Measurements from ENCODE around the gene CLEC19A. TPM values are rescaled to one million over a fixed set of nuclear protein-coding genes. Genes with fewer than 3 reads are reported as not detected.
"Not testable (repeated sequence)": the region's sequence is repeated elsewhere in the genome, so short reads cannot be mapped to it uniquely, and the experiment has no call there.

The CLEC19A gene
- total RNA-seq, 1 donor from 2014 or later, result not detected

DNA sequence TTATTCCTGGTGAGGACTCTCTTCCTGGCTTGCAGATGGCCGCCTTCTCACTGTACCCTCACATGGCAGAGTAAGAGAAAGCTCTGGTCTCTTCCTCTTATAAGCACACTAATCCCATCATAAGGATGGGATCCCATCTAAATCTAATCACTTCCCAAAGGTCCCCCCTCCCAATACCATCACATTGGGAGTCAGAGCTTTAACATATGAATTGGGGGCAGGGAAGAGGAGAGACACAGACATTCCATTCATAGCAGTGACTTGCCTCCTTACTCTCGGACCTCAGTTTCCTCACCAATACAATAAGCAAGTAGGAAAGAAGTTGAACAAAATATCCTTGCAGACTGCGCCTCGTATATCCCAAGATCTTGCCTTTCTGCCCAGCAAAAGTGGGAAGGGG is 1.7 kb downstream of the CLEC19A start:
- no peak for DNase-seq

DNA sequence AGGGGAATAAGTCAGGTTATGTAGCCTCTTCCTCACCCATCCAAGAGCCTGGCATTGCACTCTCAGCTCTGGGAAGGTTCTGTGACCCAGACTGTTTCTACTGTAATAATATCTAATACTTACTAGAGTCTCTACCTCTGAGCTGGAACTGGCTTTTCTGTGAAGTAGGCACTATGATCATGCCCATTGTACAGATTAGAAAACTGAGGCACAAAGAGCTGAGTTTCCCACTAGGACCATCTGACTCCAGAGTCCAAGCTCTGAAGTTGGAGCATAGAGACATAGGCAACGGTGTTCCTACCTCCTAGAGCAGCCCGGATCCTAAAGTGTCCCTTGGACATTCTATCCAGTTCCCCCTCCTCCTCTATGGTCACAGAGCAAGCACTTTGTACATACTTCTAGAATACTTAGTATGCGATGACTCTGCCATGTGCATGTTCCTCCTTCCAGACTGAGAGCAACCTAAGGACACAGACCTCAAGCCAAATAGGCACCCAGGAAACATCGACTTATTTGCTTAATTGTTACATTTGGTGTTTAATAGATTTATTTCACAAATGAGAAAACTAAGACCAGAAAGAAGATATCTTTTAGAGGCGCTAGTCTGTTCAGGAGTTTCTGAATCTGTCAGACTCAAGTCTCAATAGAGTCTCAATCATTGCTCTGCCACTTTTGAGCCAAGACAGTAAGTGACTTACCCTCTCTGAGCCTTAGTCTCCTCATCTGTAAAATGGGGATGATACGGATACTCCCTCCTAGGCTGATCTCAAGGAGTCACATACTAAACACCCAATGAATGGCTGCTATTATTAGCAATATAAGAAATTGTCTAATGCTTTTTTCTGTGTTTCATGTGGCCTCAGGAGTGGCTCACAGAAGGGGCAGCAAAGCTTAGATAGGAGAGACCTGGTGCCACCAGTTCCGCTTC is 3.6 kb downstream of the CLEC19A start:
- DNase-seq, result no peak

- DNase-seq, result peak; percentile 13
Measured at GRCh38 chr16:19289811-19290485, 4.4 kb downstream of the CLEC19A start.

DNA sequence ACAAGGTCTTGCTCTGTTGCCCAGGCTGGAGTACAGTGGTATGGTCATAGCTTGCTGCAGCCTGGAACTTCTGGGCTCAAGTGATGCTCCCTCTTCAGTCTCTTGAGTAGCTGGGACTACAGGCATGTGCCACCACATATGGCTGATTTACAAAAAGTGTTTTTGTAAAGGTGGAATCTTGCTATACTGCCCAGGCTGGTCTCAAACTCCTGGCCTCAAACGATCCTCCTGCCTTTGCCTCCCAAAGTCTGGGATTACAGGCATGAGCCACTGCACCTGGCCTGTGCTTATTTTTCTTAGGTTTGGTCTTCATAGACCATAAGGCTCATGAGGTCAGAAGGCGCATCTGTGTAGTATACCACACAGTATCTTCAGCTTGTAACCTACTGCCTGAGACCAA is 5.3 kb downstream of the CLEC19A start:
- no peak for DNase-seq

GRCh38 chr16:19291475-19291874 is 5.9 kb downstream of the CLEC19A start:
- DNase-seq, result peak; percentile 42

- no peak for DNase-seq
Measured at GRCh38 chr16:19292186-19292585, 6.7 kb downstream of the CLEC19A start.

DNA sequence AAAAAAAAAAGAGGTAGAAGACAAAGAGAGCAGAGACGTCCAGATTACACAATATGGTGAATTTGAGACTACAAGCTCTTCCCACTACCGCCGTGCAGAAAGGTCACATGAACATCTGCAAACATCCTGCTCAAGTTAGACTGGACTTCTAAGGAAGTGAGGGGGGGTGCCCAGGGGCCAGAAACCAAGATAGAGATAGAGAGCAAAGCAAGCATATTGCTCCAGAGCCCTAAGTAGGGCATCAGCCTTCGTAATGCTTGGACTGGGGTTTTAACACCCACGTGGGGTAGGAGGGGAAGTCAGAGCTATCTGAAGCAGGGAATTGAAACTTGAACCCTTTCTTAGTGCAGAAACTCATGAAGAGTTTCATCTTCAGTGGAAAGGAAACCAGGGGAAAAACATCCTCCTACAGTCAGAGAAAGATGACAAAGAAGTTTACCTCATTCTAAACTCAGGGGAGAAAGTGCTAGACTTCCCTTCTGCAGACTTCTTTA is 8.7 kb downstream of the CLEC19A start:
- DNase-seq, result no peak

DNA sequence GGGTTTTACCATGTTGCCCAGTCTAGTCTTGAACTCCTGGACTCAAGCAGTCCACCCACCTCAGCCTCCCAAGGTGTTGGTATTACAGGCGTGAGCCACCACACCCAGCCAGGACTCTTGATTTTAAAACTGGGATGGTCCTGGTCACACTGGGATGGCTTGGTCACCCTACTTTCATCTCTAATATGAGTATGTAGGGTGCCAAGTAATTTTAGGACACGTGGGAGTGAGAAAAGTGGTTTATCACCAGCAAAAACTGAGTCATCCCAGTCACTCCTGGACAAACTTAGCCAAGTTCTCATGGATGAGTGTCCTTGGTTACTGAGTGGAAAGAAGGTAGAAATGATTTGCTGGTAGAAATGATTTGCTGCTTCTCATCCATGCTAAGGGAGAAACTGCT is 9.9 kb downstream of the CLEC19A start:
- no peak for DNase-seq

DNA sequence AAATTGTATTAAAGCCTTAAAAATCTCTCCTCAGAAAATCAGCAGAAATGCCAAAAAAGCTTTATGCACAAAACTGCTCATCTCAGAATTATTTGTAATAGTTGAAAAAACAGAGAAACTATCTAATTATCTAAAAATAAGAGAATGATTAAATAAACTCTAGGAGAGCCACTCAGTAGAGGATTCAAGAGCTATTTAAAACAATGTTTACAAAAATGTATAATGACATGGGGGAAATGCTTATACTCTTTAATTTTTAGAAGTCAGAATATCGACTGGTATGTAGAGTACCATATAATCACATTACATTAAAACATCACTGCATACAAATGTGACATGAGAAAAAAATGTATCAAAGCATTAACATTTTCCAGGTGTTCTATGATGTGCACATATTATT is 11.9 kb downstream of the CLEC19A start:
- no peak for DNase-seq

GRCh38 chr16:19299565-19299964 is 14.0 kb downstream of the CLEC19A start:
- DNase-seq, result no peak

GRCh38 chr16:19301931-19302330 is 16.4 kb downstream of the CLEC19A start:
- no peak for DNase-seq

DNA sequence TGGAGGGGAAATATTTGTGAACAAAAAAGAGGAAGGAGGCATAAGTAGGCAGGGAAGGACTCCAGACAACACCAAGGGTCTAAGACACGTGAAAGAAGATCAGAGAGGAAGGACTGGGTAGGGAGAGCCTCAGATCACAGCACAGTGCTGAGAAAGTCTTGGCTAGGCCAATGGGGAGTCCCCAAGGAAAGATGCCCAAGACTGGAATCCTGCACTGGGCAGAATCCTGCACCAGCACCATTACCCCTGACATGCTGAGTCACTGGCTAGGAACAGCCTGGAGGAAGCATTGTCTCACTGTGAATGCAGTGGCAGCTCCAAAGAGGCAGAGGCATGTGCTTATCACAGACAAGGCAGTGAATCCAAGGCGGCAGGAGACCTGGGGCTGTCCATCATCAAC is 19.2 kb downstream of the CLEC19A start:
- DNase-seq, result no peak

DNA sequence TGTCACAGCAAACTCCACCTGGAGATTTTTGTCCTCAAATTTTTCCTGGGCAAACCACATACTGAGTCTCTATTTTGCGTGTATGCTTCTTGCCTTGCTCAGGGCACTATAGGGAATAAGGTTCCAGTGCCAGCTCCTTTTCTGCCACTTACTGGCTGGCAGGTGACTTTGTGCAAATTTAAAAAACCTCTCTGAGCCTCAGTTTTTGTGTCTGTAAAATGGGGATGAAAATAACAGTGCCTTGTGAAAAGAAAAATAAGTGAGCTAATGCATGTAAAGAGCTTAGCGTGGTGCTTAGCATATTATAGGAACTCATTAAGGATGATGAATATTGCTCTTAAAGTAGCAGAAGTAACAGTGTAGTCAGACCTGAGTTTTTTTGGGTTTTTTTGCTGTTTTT is 19.9 kb downstream of the CLEC19A start:
- no peak for DNase-seq

GRCh38 chr16:19307587-19308241 is 22.2 kb downstream of the CLEC19A start:
- DNase-seq, result no peak

DNA sequence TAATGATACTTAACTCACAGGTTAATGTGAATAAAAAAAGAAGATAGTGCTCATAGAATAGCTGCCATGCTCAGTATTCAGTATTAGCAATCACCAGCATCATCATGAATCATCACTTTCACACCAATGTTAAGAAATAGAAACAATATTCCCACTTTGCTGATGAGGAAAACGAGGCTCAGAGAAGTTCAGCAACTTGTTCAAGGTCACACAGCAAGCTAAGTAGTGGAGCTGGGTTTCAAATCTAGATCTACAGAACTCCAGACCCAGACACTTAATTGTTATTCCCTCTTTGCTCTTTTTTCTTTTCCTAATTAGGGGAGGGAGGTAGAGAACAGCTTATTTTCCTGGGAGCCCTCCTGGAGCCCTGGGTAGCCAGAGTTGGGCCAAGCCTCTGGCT is 22.9 kb downstream of the CLEC19A start:
- no peak for DNase-seq

DNA sequence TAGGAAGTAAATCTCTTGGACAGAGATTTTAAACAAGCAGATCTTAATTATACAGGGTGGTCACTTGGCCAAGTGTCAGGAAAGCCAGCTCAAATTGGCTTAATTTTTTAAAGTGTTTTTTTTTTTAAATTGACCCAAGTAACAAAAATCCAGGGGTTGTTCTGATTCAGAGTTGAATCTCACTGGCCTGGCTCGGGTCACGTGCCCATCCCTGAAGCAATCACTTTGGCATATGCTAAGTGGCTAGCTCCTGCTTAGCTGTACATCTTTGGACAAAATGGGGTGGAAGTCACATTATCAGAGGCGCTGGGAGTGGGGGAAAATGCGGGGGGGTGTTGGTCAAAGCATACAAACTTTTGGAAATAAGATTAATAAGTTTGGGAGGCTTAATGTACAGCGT is 23.6 kb downstream of the CLEC19A start:
- no peak for DNase-seq

GRCh38 chr16:19314718-19315425 is 29.3 kb downstream of the CLEC19A start:
- no peak for DNase-seq

- no peak for DNase-seq
Measured at GRCh38 chr16:19315889-19316433, 30.4 kb downstream of the CLEC19A start.

GRCh38 chr16:19316846-19317245 is 31.3 kb downstream of the CLEC19A start:
- no peak for DNase-seq

DNA sequence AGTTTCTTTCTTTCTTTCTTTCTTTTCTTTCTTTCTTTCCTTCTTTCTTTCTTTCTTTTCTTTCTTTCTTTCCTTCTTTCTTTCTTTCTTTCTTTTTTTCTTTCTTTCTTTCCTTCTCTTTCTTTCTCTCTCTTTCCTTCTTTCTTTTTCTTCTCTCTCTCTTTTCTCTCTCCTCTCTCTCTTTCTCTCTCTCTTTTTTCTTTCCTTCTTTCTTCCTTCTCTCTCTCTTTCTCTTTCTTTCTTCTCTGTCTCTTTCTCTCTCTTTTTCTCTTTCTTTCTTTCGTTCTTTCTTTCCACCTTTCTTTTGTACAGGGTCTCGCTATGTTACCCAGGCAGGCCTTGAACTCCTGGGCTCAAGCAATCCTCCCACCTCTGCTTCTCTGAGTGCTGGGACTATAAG is 35.7 kb downstream of the CLEC19A start:
- not testable (repeated sequence) for DNase-seq

DNA sequence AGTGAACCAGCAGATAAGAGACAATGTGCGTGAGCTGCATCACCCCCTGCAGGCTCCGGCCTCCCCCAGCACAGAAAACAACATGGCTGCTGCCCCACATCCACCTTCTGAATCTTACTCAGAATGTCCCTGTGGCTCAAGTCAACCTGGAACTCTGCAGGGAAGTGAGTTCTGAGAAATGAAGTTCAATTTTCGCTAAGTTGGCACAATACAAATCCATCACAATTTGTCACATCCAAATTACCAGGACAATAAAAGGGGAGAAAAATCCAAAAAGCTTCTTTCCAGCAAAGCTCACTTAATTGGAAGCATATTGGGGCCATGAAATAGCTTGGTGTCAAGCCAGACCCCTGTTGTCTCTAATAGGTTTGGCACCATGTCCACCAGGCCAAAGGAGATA is 38.1 kb downstream of the CLEC19A start:
- no peak for DNase-seq

DNA sequence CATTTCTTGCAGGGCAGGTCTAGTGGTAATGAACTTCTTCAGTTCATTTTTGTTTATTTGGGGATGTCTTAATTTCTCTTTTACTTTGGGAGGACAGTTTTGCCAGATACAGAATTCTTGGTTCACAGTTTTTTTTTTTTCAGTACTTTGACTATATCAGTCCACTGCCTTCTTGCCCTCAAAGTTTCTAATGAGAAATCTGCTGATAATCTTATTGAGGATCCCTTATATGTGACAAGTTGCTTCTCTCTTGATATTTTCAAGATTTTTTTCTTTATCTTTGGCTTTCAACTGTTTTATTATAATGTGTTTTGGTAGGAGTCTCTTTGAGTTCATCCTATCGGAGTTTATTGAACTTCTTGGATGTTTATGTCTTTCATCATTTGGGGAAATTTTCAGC is 42.8 kb downstream of the CLEC19A start:
- no peak for DNase-seq

All from occipital lobe (tissue), 2 donors.